Spleen (tissue), 11 donors: ENCODE measurements around the gene MPDU1. TPM values are rescaled to one million over a fixed set of nuclear protein-coding genes. Genes with fewer than 3 reads are reported as not detected.

Source experiments
- DNase-seq: peaks from one replicate; pipeline ENCODE4 v3.0.0-alpha.2; 2020
- H3K27ac ChIP-seq, 8 donors: fragments of 200-600 bp; sonication (generic) in 7 of 8; 1 replicate in 4 of 8; 2 replicates in 4 of 8; pipeline versions ENCODE4 v1.5.0 to v1.8.0; 2016 to 2021; ENCODE audit warnings: inconsistent platforms in 4 of 8, mild to moderate bottlenecking in 4 of 8, moderate library complexity in 1 of 8
- H3K27me3 ChIP-seq, 7 donors: fragments of 200-600 bp; sonication (generic) in 6 of 7; replicated peaks in 1 of 7; 1 replicate in 4 of 7; 2 replicates in 3 of 7; pipeline versions ENCODE4 v1.5.0 to v1.8.0; 2016 to 2021; ENCODE audit warnings: inconsistent platforms in 3 of 7, mild to moderate bottlenecking in 1 of 7
- H3K36me3 ChIP-seq, 6 donors: fragments of 200-600 bp; sonication (generic) in 5 of 6; 1 replicate in 4 of 6; 2 replicates in 2 of 6; pipeline versions ENCODE4 v1.5.0 to v1.8.0; 2016 to 2021; ENCODE audit warnings: inconsistent platforms in 2 of 6
- H3K4me1 ChIP-seq, 6 donors: fragments of 200-600 bp; sonication (generic) in 5 of 6; 1 replicate in 3 of 6; 2 replicates in 3 of 6; pipeline versions ENCODE4 v1.5.0 to v1.8.0; 2016 to 2021; ENCODE audit warnings: inconsistent platforms in 3 of 6
- H3K4me3 ChIP-seq, 8 donors: fragments of 200-600 bp; sonication (generic) in 7 of 8; 1 replicate in 4 of 8; 2 replicates in 4 of 8; pipeline versions ENCODE4 v1.5.0 to v1.8.0; 2016 to 2021; ENCODE audit warnings: inconsistent platforms in 4 of 8, mild to moderate bottlenecking in 4 of 8, moderate library complexity in 2 of 8
- H3K9me3 ChIP-seq, 8 donors: fragments of 200-600 bp; sonication (generic) in 7 of 8; 1 replicate in 4 of 8; 2 replicates in 4 of 8; pipeline versions ENCODE4 v1.5.0 to v1.8.0; 2016 to 2021; ENCODE audit warnings: inconsistent platforms in 4 of 8
- CTCF ChIP-seq, 11 experiments: fragments of 200-600 bp in 7 of 11; fragments of 450-650 bp in 4 of 11; sonication (generic) in 4 of 11; IDR thresholded peaks in 8 of 11; conservative IDR thresholded peaks in 3 of 11; 1 replicate in 7 of 11; 2 replicates in 4 of 11; pipeline versions ENCODE4 v1.4.0 to v1.8.0; 2016 to 2021; ENCODE audit warnings: antibody characterized with exemption in 11 of 11, inconsistent platforms in 4 of 11, mild to moderate bottlenecking in 1 of 11
- POLR2A ChIP-seq, 3 donors: fragments of 450-650 bp; IDR thresholded peaks; one replicate each; pipeline ENCODE4 v1.5.1; 2017; ENCODE audit warnings: antibody characterized with exemption in 3 of 3, mild to moderate bottlenecking in 1 of 3
- POLR2AphosphoS5 ChIP-seq, 3 donors: sonication (generic); formaldehyde crosslinking; IDR thresholded peaks; one replicate each; pipeline ENCODE4 v1.5.1; 2017; ENCODE audit warnings: antibody characterized with exemption in 3 of 3
- WGBS, 5 donors: extraction: QIAGEN DNeasy Blood & Tissue Kit in 3 of 5; methylation state at CpG; one replicate each; pipeline versions ENCODE4 v1.1.5 to v1.1.7; 2013 to 2018; 5-methylcytosine and 5-hydroxymethylcytosine counted together
- intact Hi-C: fragments of 100-400 bp; cut with DNase I; formaldehyde crosslinking; loops from one replicate; pipeline ENCODE4 v1.15.0; 2023; ENCODE audit warnings: low total_unique reads
- polyA plus RNA-seq, 3 donors: library from polyadenylated mRNA; stranded (reverse); fragments of 200-250 nt; gene quantifications; one replicate each; pipeline ENCODE4 v1.2.1, GENCODE V29; 2013
- total RNA-seq, 7 donors: library from RNA; depleted of rRNA in 3 of 7; stranded (reverse); fragments of >200 nt in 3 of 7; fragmentation: NEBNext Ultra II Directional in 4 of 7; extraction: Animal tissue kit (Norgen Biotek cat#: 25700) in 4 of 7; gene quantifications; one replicate each; pipeline versions ENCODE4 v1.1.0 to v1.2.1, GENCODE V29; 2016 to 2021
- donor health status: healthy with polysubstance abuse.
- donor health status: DM: no; HTN: no; CAD: no; lungs with moderate emphysema.
- donor health status: DM: no; HTN: no; CAD: no.
- donor health status: Bipolar disorder and iron deficiency.
- donor health status: healthy.
- donor health status: DM: no; HTN: no; CAD: no.
- donor health status: DM: yes; HTN: yes; CAD: no.

Gene MPDU1
- total and polyA plus RNA-seq, 10 donors: 35.5 to 163 (median 55.4) TPM

- TF ChIP-seq POLR2AphosphoS5 (IDR thresholded peaks at IDR 0.05) (peak in 1 of 3 donors; percentile 10), CTCF (IDR thresholded peaks at IDR 0.05 in 8 of 11, conservative IDR thresholded peaks at IDR 0.05 in 3 of 11) (no peak), POLR2A (IDR thresholded peaks at IDR 0.05) (no peak)
- Histone ChIP-seq H3K4me3 (peak overlapping the region; percentile 20 to 82 (median 43)), H3K36me3 (peaks cover 11 to 64% (median 42%) of the 10 kb centered on the region in 6 donors), H3K4me1 (peaks cover 57 to 95% (median 91%) of the 10 kb centered on the region in 6 donors), H3K9me3 (no peaks in the 10 kb centered on the region), H3K27me3 (no peaks in the 10 kb centered on the region), H3K27ac (peak overlapping the region; percentile 81 to 99 (median 94))
- WGBS, 5 donors: 48 to 68% (median 61%) methylated on average over 8 to 12 of the region's 12 CpGs
- DNase-seq: no peak
- intact Hi-C loops: loop anchor here (10.0 kb wide), 1 partner anchor 235 kb away; no protein-coding TSS in a partner anchor
Measured at GRCh38 chr17:7579834-7580603, 3.6 kb upstream of the MPDU1 start.

- no peaks in the 10 kb centered on the region for H3K27me3 ChIP-seq
- H3K27ac ChIP-seq: peak overlapping the region; percentile 81 to 99 (median 96)
- peaks cover 56 to 95% (median 88%) of the 10 kb centered on the region in 6 donors for H3K4me1 ChIP-seq
- no peaks in the 10 kb centered on the region for H3K9me3 ChIP-seq
- peak overlapping the region; percentile 4 to 82 (median 43) for H3K4me3 ChIP-seq
- peaks cover 8 to 57% (median 33%) of the 10 kb centered on the region in 6 donors for H3K36me3 ChIP-seq
- TF ChIP-seq POLR2A (IDR thresholded peaks at IDR 0.05): no peak
- no peak for TF ChIP-seq CTCF (IDR thresholded peaks at IDR 0.05 in 8 of 11, conservative IDR thresholded peaks at IDR 0.05 in 3 of 11)
- no peak for TF ChIP-seq POLR2AphosphoS5 (IDR thresholded peaks at IDR 0.05)
- DNase-seq: no peak
- 75 to 81% (median 76%) methylated on average over 23 of the region's 23 CpGs for WGBS, 5 donors
- intact Hi-C loops: no loop called here
Measured at GRCh38 chr17:7580604-7581575, 2.8 kb upstream of the MPDU1 start.

GRCh38 chr17:7582396-7583252 lies 1.0 kb upstream of the MPDU1 start:
- H3K36me3 ChIP-seq: peaks cover 0 to 57% (median 24%) of the 10 kb centered on the region in 6 donors
- peak; percentile 90 for DNase-seq
- H3K27me3 ChIP-seq: no peaks in the 10 kb centered on the region
- H3K4me1 ChIP-seq: peaks cover 53 to 92% (median 76%) of the 10 kb centered on the region in 6 donors
- peak overlapping the region; percentile 94 to 99 (median 98) for H3K27ac ChIP-seq
- intact Hi-C loops: no loop called here
- WGBS, 5 donors: 77 to 87% (median 83%) methylated on average over 19 to 36 of the region's 36 CpGs
- H3K9me3 ChIP-seq: no peaks in the 10 kb centered on the region
- no peak for TF ChIP-seq CTCF (IDR thresholded peaks at IDR 0.05 in 8 of 11, conservative IDR thresholded peaks at IDR 0.05 in 3 of 11)
- no peak for TF ChIP-seq POLR2A (IDR thresholded peaks at IDR 0.05)
- peak in 1 of 3 donors; percentile 4 for TF ChIP-seq POLR2AphosphoS5 (IDR thresholded peaks at IDR 0.05)
- peak overlapping the region in 7 of 8 donors; percentile 51 to 82 (median 59) for H3K4me3 ChIP-seq
